ENCODE results near the gene GAN. TPM values are rescaled to one million over a fixed set of nuclear protein-coding genes. Genes with fewer than 3 reads are reported as not detected.
"Not testable (repeated sequence)": the region's sequence is repeated elsewhere in the genome, so short reads cannot be mapped to it uniquely, and the experiment has no call there.

Gene GAN
- polyA plus RNA-seq, 3 donors, result 0.56 to 1.0 (median 0.79) TPM

DNA sequence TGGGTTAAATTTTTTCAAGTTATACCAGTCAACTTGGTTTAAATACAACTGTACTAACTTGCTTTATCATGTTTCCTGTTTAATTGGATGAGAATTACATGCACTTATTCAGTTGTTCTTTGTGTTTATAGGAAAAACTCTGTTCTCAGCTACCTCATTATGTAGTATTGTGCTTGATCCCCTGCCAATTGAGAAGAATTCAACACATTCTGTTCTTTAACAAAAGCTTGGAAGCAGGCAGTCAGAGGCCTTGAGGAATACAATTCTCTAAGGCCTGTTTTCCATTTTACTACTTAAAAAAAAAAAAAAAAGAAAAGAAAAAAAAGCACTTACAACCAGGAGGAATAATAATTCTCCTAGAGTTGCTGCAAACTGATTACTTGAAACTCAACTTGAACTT lies 69.2 kb downstream of the GAN start:
- no peak overlapping the region for H3K27ac ChIP-seq (ENCODE audit: low read depth, low read length)

DNA sequence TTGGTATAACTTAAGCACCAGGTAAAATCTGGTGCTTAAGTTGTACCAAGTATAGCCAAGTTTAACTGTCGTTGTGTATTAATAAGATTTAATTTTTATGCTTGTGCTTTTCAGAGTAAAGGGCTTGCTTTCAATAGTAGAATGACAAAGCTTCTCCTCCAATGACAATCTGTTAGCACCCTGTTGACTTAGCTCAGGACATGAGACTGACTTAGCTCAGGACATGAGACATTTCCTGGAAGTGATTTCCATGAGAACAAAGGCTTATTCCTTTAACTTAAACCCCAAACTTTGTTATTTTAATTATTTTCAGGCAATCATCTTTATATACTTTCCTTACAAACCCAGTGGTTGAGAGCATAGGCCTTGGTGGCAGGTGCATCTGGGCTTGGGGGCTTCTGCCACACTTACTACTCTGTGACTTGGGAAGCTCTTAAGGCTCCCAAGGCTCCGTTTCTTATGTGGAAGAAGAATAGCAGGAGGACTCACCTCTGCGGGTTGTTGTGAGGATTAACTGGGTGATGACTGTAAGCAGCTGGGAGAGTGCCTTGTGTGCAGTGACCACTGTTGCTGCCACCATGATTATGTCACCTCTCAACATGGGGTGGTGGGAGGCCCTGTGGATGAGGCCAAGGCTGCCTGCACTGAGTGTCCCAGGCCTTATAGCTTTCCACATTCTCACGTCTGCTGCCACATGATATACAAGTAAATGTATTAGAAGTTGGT lies 70.4 kb downstream of the GAN start:
- peak overlapping the region; percentile 66 for H3K27ac ChIP-seq (ENCODE audit: low read depth, low read length)
- WGBS, 3 donors, result 86 to 91% (median 86%) methylated on average over 4 of the region's 4 CpGs

GRCh38 chr16:81388357-81388756 lies 73.6 kb downstream of the GAN start:
- H3K27ac ChIP-seq (ENCODE audit: low read depth, low read length), result no peak overlapping the region
- 94 to 97% (median 96%) methylated on average over 14 of the region's 14 CpGs for WGBS, 3 donors

- 92 to 94% (median 93%) methylated on average over 10 of the region's 10 CpGs for WGBS, 3 donors
- H3K27ac ChIP-seq (ENCODE audit: low read depth, low read length), result no peak overlapping the region
These were observed 76.1 kb downstream of the GAN start for GRCh38 chr16:81390840-81391239.

GRCh38 chr16:81392011-81392410 lies 77.2 kb downstream of the GAN start:
- H3K27ac ChIP-seq (ENCODE audit: low read depth, low read length), result no peak overlapping the region
- WGBS, 3 donors, result 94 to 95% (median 95%) methylated on average over 6 of the region's 6 CpGs

- no peak overlapping the region for H3K27ac ChIP-seq (ENCODE audit: low read depth, low read length)
- 82 to 84% (median 83%) methylated on average over 7 of the region's 7 CpGs for WGBS, 3 donors
These were observed 79.7 kb downstream of the GAN start for GRCh38 chr16:81394416-81394815.

DNA sequence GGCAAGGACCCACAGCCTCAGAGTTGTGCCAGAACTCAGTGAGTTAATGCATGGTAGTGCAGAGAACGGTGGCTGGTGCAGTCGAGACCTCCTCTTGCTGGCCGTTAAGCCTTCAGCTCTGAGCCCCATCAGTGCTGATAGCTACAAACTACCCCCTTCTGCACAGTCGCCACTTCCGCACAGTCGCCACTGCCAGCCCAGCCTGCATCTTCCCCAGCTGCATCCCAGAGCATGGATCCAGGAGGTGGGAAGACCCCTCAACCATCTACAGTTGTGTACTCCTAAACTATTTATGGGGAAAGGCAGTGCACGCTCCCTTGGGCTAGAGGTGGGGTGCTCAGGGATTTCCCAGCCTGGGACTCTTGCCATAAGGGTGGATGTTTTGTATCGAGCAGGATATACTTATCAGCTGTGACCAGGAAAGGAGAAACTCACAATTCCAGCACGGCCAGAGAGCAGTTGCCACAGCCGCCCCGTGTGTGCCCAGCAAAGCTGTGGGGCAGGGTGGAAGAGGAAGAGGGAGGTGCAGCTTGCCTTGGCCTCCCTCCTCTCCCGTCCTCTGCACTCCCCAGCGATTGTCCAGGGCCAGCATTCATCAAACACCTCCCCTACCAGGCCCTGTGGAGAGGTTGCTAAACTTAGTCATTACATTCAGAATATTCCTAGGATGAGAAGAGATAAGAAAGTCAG lies 80.3 kb downstream of the GAN start:
- no peak overlapping the region for H3K27ac ChIP-seq (ENCODE audit: low read depth, low read length)
- WGBS, 3 donors, result 45 to 51% (median 51%) methylated on average over 13 of the region's 13 CpGs

GRCh38 chr16:81397058-81397878 lies 82.5 kb downstream of the GAN start:
- H3K27ac ChIP-seq (ENCODE audit: low read depth, low read length), result no peak overlapping the region
- WGBS, 3 donors, result 83 to 88% (median 88%) methylated on average over 21 of the region's 21 CpGs

DNA sequence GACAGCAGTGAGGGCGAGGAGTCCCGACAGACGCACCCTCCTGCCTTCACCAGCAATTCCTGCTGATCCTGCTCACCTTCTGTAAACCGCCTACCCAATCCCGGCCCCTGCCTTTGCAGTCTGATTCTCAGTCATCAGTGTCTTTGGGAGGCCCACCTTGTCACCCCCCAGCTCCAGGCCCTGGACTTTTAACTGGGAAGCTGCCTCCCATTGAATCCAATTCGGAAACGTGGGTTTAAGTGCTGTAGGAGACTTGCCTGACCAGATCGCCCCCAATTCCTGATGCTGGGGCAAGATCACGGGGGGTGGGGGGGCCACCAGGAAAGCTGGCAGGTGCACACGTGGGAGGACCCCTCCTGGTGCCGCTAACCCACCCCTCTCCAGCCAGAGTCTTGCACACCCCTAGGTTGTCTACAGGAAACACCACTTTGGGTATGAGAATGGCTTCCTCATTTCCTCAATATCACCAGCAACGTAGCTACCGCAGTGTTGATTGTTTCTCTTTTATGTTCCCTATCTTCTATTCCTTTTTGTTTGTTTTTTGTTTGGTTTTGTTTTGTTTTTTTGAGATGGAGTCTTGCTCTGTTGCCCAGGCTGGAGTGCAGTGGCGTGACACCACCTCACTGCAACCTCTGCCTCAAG lies 83.2 kb downstream of the GAN start:
- no peak overlapping the region for H3K27ac ChIP-seq (ENCODE audit: low read depth, low read length)
- 69 to 77% (median 75%) methylated on average over 14 of the region's 14 CpGs for WGBS, 3 donors

GRCh38 chr16:81399909-81400308 lies 85.1 kb downstream of the GAN start:
- no peak overlapping the region for H3K27ac ChIP-seq (ENCODE audit: low read depth, low read length)
- 94 to 100% (median 96%) methylated on average over 1 of the region's 1 CpG for WGBS, 3 donors

- no peak overlapping the region for H3K27ac ChIP-seq (ENCODE audit: low read depth, low read length)
- 47 to 67% (median 59%) methylated on average over 19 of the region's 19 CpGs for WGBS, 3 donors
These were observed 86.5 kb downstream of the GAN start for GRCh38 chr16:81401035-81401950.

DNA sequence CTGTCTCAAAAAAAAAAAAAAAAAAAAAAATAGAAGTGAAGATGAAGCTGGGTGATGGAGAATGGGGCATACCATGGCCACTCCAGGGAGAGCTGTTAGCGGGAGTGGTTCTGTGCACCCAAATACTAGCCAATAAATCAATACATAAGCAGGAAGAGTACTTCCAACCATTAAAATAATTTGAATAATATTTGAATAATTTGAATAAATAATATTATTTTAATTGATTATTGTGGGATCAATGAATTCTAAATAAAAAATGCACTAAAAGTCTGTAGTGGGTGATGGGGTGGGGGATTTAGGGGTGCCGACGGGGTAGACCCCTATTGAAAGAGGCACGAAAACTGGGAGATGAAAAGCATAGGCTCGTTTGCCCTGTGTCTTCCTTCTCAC lies 88.4 kb downstream of the GAN start:
- WGBS, 3 donors, result 23 to 25% (median 25%) methylated on average over 5 of the region's 5 CpGs

DNA sequence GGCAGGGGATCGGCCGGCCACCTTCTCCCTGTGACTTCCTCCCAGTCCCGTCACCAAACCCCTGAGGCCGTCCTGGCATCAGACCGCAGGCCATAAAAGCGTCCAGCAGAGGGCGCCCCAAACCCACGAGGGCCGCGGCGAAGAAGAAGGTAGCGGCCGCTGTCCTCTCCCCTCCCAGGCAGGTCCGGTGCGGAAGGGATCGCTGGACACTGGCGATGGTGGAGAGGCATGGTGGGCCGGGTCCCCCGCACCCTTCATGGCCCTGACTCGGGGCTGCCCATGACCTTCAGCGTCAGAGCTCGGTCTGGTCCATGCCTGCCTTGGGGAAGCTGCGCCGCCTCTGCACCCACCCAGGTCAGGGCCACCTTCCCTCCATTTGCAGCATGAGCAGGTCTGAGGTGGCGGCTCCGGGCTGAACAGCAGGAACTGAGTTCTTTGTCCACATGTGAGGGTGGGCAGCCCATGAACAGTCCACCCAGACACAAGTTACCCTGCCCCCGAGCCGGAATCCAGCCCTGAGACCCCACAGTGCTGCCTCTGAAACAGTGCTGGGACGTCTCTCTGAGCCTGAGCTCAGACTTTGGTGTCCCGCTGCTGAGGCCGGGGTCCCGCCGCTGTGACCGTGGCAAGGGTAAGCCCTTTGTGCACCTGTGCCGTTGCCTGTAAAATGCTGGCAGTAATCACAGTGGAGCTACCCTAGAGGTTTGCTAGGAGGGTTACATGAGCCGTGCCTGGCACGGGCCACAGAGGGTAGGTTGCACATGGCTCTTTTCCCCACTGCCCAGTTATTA lies 89.0 kb downstream of the GAN start:
- WGBS, 3 donors, result 22 to 29% (median 26%) methylated on average over 32 to 37 of the region's 37 CpGs
- H3K27ac ChIP-seq (ENCODE audit: low read depth, low read length), result no peak overlapping the region

More for the DNA sequence above, 88.4 kb downstream of the GAN start:
- no peak overlapping the region for H3K27ac ChIP-seq (ENCODE audit: low read depth, low read length)

DNA sequence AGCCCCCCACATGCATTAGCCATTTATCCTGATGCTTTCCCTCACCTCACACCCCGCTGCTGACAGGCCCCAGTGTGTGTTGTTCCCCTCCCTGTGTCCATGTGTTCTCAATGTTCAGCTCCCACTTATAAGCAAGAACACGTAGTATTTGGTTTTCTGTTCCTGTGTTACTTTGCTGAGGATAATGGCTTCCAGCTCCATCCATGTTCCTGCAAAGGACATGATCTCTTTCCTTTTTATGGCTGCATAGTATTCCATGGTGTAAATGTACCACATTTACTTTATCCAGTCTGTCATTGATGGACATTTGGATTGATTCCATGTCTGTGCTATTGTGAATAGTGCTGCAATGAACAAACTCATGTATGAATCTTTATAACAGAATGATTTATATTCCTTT lies 90.2 kb downstream of the GAN start:
- 70 to 98% (median 81%) methylated on average over 2 of the region's 2 CpGs for WGBS, 3 donors
- not testable (repeated sequence) for H3K27ac ChIP-seq (ENCODE audit: low read depth, low read length)

GRCh38 chr16:81405702-81406113 lies 90.9 kb downstream of the GAN start:
- WGBS, 3 donors, result 48 to 78% (median 78%) methylated on average over 11 of the region's 11 CpGs
- H3K27ac ChIP-seq (ENCODE audit: low read depth, low read length), result no peak overlapping the region

GRCh38 chr16:81408409-81408950 lies 93.7 kb downstream of the GAN start:
- WGBS, 3 donors, result 83 to 92% (median 91%) methylated on average over 9 of the region's 9 CpGs
- no peak overlapping the region for H3K27ac ChIP-seq (ENCODE audit: low read depth, low read length)

GRCh38 chr16:81409016-81409556 lies 94.3 kb downstream of the GAN start:
- 69 to 85% (median 78%) methylated on average over 13 of the region's 13 CpGs for WGBS, 3 donors
- no peak overlapping the region for H3K27ac ChIP-seq (ENCODE audit: low read depth, low read length)

All from adipose tissue (tissue), 3 donors.